HepG2 (cell line): ENCODE data around the gene THAP2. TPM values are rescaled to one million over a fixed set of nuclear protein-coding genes. Genes with fewer than 3 reads are reported as not detected.

Source experiments
- GABPB1 ChIP-seq: IDR thresholded peaks from 2 replicates; pipeline ENCODE4 v1.6.1; 2016; ENCODE audit warnings: mild to moderate bottlenecking, missing genetic modification reagents, moderate library complexity, missing compliant biosample characterization
- SCMH1 ChIP-seq: sonication (generic); formaldehyde crosslinking; IDR thresholded peaks from 2 replicates; pipeline ENCODE4 v1.9.0; 2021; ENCODE audit warnings: missing genetic modification reagents, mild to moderate bottlenecking, borderline replicate concordance
- SNRNP70 ChIP-seq: fragments of 200-400 bp; formaldehyde crosslinking; IDR thresholded peaks from 2 replicates; pipeline ENCODE4 v1.6.1; 2017; ENCODE audit warnings: mild to moderate bottlenecking, low read depth, low read length, moderate library complexity
- ZNF766 ChIP-seq: sonication (generic); formaldehyde crosslinking; IDR thresholded peaks from 2 replicates; pipeline ENCODE4 v1.5.0; 2020; ENCODE audit warnings: missing genetic modification reagents, borderline replicate concordance
- polyA plus RNA-seq, 8 experiments: library from polyadenylated mRNA; depleted of rRNA in 3 of 8; stranded (reverse) in 7 of 8; unstranded in 1 of 8; fragments of >200 nt; fragmentation: Illumina TruSeq in 4 of 8; extraction: Trizol in 4 of 8; gene quantifications; 2 replicates each; pipeline versions ENCODE4 v1.2.1 to v1.2.3, GENCODE V29; 2011 to 2016; ENCODE audit warnings: low read depth in 4 of 8, missing spikeins in 1 of 8, mixed read lengths in 1 of 8; ENCODE audit not compliant: insufficient read depth in 1 of 8
- small RNA-seq, 3 experiments: library from RNA; depleted of rRNA; stranded (forward); fragments of <200 nt; gene quantifications; one replicate each; pipeline ENCODE3, GENCODE V24; 2012; ENCODE audit warnings: low read depth in 2 of 3, low replicate concordance in 1 of 3; ENCODE audit not compliant: insufficient read length in 3 of 3, insufficient read depth in 2 of 3
- total RNA-seq, 5 experiments: library from RNA; depleted of rRNA; stranded (reverse); fragments of >200 nt; fragmentation: Illumina TruSeq; extraction: Trizol; gene quantifications; 2 replicates each; pipeline ENCODE4 v1.2.3, GENCODE V29; 2016; ENCODE audit warnings: low read depth in 1 of 5

THAP2 gene
- total and polyA plus RNA-seq, 2 of the 13 experiments (the other 11 are each of a cell fraction or from before 2014, with no cell fraction given), result 5.2 to 6.2 TPM

DNA sequence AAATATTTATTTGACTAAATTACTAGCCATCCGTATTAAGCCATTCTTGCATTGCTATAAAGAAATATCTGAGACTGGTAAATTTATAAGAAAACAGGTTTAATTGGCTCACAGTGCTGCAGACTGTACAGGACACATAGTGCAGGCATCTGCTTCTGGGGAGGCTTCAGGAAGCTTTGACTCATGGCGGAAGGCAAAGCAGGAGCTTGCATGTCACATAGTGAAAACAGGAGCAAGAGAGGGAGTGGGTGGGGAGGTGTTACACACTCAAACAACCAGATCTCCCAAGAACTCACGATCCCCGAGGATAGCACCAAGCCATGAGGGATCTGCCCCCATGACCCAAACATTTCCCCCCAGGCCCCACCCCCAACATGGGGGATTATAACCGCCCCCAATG is 63.9 kb downstream of the THAP2 start (continued):
- TF ChIP-seq GABPB1 (CRISPR knock-in tag) (no peak), ZNF766 (CRISPR knock-in tag) (no peak), SNRNP70 (no peak), SCMH1 (no peak)

Small RNA genes within 50 kb of the gene (small RNA-seq; reads per million reads assigned to genes)
- 0 reads per million in 3 experiments for gene RF00560

Other genes starting within 250 kb of the THAP2 start
- gene LGR5, start 224.5 kb upstream of the THAP2 start, total RNA-seq (2016; rRNA removed; fragmentation: Illumina TruSeq; extraction: Trizol), result 20.6 and 37.0 TPM in 2 replicates
- 69.5 and 121 TPM in 2 replicates for gene LGR5, start 224.5 kb upstream of the THAP2 start, polyA plus RNA-seq (2011; rRNA removed)
- 8.9 and 17.1 TPM in 2 replicates for gene ZFC3H1, start 453 bp upstream of the THAP2 start, total RNA-seq (2016; rRNA removed; fragmentation: Illumina TruSeq; extraction: Trizol)
- gene ZFC3H1, start 453 bp upstream of the THAP2 start, polyA plus RNA-seq (2011; rRNA removed), result 31.4 and 38.3 TPM in 2 replicates
- 21.9 and 22.5 TPM in 2 replicates for gene TMEM19, start 21.8 kb downstream of the THAP2 start, total RNA-seq (2016; rRNA removed; fragmentation: Illumina TruSeq; extraction: Trizol)
- 12.0 and 16.9 TPM in 2 replicates for gene TMEM19, start 21.8 kb downstream of the THAP2 start, polyA plus RNA-seq (2011; rRNA removed)
- 50.9 and 61.4 TPM in 2 replicates for gene RAB21, start 90.6 kb downstream of the THAP2 start, total RNA-seq (2016; rRNA removed; fragmentation: Illumina TruSeq; extraction: Trizol)
- gene RAB21, start 90.6 kb downstream of the THAP2 start, polyA plus RNA-seq (2011; rRNA removed), result 4.4 and 7.1 TPM in 2 replicates
- 8.4 and 18.4 TPM in 2 replicates for gene TBC1D15, start 175.5 kb downstream of the THAP2 start, total RNA-seq (2016; rRNA removed; fragmentation: Illumina TruSeq; extraction: Trizol)
- gene TBC1D15, start 175.5 kb downstream of the THAP2 start, polyA plus RNA-seq (2011; rRNA removed), result 11.6 and 12.9 TPM in 2 replicates